ENCODE measurements around the gene LRRC74B.

The LRRC74B gene

DNA sequence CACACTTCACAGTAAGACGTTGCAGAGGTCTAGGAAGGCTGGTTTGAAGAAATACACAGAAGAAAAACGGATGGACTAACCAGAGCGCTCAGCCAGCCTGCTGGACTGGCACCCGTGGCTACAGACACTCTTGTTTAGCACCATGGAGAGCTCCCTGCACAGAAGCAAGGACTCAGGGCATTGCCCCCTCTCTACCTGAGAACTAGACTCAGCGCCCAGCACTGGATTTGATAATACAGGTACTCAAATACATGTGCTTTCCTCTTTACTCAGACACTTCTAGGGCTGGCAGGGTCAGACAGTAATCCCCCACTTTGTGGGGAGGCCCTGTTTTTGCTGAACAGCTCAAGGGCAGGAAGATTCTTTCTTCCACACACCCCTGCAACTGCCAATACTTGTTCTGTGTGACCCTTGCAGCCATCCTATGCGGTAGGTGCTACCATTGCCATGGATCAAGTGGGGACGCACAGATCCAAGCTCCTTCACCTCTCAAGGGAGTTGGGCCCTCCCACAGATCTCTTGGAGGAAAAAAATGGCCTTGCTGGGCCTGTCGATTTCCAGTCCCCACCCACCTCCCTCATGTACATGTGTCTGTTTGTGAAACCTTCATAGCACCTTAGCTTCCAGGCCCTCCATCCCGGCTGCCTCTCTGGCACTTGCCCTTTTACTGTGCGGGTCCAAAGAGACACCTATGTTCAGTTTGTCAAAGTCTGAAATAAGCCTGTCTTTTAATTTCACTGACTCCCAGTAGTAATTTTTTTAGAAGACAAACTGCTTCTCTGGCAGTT, 35.9 kb upstream of the LRRC74B start:
- no peak for DNase-seq (ENCODE audit: insufficient read length, low spot score)
- FAIRE-seq, result no peak
- TF ChIP-seq POLR2A (IDR thresholded peaks at IDR 0.05; ENCODE audit: low read depth, low read length), result no peak

DNA sequence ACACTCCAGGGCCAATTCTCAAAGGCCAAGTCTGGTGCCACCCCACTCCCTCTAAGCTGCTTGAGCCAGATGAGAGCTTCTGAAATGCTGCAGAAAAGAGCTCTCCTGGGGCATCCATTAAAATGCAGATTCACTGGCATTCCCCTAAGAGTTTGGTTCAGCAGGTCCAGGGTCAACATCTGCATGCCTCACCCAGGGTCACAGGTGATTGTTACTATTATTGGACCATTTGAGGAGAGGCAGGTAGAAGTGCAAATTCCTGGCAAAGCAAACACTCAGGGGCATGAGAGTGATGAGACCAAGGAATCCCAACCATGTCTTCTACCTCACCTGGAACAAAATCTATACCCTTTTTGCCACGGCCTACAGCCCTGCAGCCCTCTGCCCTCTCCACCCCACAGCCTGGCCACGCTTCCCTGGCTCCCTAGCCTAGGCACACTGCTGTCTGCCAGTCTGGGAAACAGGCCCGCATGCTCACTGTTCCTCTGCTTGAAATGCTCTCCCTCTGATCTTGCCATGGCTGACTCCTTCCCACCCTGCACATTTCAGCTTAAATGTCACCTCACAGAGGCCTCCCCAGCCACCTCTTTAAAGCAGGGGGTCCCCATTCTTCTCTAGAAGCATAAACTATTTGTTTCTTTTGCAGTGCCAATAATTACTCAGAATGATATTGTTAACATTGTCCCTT, 35.2 kb upstream of the LRRC74B start:
- TF ChIP-seq POLR2A (IDR thresholded peaks at IDR 0.05; ENCODE audit: low read depth, low read length), result no peak
- FAIRE-seq (no peak), DNase-seq (ENCODE audit: insufficient read length, low spot score) (no peak)

DNA sequence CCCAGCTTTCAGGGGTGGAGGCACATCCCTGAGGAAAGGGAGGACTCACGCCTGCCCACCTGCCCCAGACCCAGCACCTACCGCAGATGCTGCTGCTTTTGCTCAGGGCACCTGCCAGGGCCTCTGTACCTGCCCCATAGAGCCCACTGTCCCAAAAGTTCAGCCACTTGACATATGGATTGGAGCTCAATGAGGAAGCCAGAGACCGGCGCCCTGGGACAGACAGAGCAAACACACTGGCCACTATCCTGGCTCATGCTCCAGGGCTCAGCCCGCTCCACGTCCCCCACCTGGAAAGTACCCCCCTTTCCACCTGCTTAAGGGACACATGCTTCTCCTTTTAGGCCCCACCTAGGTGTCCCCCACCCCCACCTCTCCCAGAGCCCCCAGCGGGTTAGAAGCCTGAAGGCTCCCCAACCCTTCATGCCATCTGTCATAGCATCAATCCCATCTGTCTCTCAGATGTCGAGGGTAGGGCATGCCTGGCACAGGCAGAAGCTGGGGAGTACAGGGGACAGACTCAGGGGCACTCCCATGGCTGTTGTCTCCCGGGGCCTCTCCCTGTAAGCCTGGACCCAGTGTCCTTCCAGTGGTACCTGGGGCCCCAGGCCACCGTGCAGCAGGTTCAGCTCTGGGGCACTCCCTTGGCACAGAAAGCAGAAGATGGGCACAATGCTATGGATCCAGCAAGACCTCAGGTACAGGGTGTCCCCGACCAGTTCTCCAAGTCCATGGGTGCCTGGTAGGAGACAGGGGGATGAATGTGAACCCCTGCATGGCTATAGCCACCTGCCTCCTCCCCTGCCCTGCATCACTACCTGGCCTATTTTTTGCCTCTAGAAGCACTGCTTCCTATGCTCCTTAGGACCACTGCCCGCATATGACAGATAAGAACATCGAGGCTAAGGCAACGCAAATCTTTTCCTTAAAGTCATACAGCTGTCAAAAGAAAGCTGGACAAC, 33.0 kb upstream of the LRRC74B start:
- no peak for FAIRE-seq
- TF ChIP-seq POLR2A (IDR thresholded peaks at IDR 0.05; ENCODE audit: low read depth, low read length), result no peak
- DNase-seq (ENCODE audit: insufficient read length, low spot score), result no peak

DNA sequence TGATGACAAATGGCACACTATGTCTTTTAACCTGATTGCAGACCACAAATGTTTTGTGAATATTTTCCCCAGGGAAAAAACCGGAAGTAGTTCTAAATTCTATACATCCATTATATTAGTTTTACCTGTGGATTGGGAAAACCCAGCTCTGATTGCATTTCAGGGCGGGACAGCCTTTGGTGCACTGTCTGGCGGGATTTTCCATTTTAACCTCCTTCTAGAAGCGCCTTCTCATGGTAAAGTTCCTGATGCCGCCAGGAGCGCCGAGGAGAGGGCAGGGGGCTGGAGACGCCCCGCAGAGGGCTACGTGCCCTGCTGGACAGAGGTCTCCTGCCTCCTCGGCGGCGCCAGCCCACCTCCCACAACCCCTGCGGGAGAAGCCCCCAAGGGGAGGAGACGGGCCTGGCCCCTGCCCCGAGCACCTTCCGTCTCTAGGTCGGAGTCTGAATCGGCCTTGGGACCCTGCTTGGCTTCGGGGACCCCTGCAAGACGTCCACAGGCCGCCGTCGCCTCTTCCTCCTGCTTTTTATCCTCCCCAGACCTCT, 32.0 kb upstream of the LRRC74B start:
- DNase-seq (ENCODE audit: insufficient read length, low spot score) (no peak), FAIRE-seq (no peak)
- no peak for TF ChIP-seq POLR2A (IDR thresholded peaks at IDR 0.05; ENCODE audit: low read depth, low read length)

DNA sequence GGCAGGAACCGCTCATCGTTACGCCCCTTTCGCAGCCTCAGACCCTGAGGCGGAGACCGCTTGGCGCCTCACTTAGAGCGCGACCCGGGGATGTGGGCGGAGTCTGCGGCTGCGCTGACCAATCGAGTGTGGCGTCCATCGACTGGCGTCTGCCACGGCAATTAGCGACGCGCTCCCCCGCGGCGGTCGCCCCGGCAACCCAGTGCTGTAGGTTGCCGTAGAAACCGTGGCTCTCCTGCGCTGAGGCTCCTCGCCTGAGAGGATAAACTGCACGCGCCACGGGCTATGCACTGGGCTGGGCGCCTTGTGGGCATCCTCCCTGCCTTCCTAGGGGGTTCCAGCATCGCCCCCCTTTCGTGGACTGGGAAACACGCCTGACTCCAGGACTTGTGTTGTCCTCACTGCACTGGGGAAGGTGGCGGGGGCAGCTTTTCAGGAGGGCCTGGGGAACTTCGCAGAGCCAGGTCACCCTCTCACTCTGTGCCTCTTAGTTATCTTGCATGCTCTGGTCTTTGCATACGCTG, 31.5 kb upstream of the LRRC74B start:
- peak; percentile 45; the same call in 1 of the 2 replicates for TF ChIP-seq POLR2A (IDR thresholded peaks at IDR 0.05; ENCODE audit: low read depth, low read length)
- DNase-seq (ENCODE audit: insufficient read length, low spot score) (peak; percentile 59), FAIRE-seq (no peak)

DNA sequence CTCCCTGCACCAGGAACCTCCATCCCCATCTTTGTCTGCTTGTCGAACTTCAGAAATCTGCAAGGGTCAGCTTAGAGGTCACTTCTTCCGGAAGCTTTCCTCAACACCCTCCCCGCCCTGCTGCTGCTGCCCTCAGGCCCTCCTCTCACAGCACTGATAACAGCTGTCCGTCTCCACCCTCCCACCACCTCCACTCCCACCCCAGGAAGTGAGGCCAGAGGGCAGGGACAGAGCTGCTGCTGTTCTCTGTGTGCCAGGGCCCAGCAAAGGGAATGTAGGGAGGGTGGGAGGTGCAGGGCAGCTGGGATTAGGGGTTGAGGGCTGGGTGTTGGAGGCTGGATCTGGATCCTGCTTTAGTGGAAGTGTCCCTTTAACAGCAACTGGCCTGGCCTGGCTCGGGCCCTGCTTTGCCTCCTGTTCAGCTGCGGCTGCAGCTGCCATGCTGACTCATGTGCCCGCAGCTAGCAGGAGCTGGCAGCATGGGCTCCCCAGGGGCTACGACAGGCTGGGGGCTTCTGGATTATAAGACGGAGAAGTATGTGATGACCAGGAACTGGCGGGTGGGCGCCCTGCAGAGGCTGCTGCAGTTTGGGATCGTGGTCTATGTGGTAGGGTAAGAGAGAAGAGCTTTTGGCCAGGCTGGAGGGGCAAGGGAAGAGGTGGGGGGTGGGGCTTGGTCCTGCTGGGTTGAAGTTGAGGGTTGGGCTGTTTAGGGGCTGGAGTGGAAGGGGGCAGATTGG, 30.9 kb upstream of the LRRC74B start, which contains the start of gene P2RX6:
Gene P2RX6, plus strand, starts transcription at position 440 of the 740 bp plus-strand sequence. Its CDS starts 10 bp downstream, at position 450.
- FAIRE-seq (no peak), DNase-seq (ENCODE audit: insufficient read length, low spot score) (peak; percentile 26)
- peak; percentile 44; the same call in 1 of the 2 replicates for TF ChIP-seq POLR2A (IDR thresholded peaks at IDR 0.05; ENCODE audit: low read depth, low read length)

DNA sequence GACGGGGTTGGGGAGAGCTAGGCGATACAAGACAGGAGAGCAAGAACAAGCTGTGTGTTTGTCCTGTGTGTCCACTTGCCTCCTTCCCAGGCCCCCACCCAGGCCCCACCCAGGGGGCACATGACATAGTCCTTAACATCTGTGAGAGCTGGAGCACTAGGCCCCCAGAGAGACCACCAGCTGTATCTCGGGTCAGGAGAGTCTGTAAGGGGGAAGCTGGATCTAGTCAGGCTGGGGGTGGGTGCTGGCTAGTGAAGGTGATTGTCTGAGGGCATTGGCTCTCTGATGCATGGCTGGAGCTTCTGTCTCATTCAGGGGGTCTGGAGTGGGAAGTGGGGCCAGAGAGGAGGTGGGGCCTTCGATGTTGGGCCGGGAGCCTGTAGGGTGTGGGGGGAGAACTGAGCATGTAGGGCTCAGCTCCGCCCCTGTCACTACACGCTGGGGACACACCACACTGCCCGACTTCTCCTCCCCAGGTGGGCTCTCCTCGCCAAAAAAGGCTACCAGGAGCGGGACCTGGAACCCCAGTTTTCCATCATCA, 30.2 kb upstream of the LRRC74B start:
- no peak for TF ChIP-seq POLR2A (IDR thresholded peaks at IDR 0.05; ENCODE audit: low read depth, low read length)
- FAIRE-seq, result no peak
- no peak for DNase-seq (ENCODE audit: insufficient read length, low spot score)

DNA sequence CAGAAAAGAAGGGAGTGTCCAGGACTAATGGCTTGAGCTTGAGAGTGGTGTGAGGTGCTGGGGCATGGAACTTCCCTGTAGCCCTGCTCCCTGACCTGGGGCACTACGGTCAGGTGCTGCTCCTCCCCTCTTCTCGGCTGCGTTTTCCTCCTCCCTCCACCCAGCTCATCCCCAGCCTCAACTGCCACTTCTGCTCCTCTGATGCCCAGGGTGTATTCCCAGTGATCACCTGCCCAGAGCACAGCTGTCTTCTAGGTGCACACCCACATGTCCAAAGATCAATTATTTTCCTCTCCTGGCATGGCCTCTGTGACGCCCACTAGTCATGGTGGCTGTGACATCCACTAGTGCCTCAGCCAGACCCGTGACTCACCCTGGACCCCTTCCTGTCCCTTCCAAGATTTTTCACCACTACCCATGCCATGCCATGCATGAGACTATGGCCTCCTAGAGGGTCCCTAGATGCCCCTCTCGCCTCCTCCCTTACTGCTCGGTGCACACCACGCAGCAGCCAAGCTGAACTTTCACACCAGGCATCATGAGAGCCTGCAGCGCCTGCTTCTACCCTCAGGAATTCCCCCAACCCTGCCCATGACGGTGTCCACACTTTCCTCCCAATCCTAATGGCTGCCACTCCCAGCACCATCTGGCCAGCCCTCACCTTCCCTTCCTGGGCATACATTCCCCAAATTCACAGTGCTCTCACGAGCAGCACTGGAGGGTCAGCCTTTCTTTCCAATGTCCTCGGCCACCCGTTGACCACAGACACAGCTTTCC, 28.9 kb upstream of the LRRC74B start:
- no peak for TF ChIP-seq POLR2A (IDR thresholded peaks at IDR 0.05; ENCODE audit: low read depth, low read length)
- FAIRE-seq (no peak), DNase-seq (ENCODE audit: insufficient read length, low spot score) (no peak)

DNA sequence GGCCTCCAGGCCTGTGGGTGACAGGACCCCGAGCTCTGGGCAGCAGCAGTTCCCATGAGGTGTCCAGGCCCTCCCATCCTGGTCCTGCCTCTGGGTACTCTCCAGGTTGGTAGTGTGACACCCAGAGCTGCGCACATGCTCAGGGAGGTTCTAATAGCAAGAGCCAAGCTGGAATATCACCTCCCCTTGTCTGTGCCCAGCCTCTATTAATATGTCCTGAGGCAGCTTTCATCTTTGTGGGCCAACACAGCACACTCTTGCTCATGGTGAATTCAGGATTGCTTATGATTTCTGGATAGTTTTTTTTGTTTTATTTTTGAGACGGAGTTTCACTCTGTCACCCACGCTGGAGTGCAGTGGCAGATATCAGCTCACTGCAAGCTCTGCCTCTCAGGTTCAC, 27.4 kb upstream of the LRRC74B start:
- TF ChIP-seq POLR2A (IDR thresholded peaks at IDR 0.05; ENCODE audit: low read depth, low read length), result no peak
- FAIRE-seq (no peak), DNase-seq (ENCODE audit: insufficient read length, low spot score) (no peak)

DNA sequence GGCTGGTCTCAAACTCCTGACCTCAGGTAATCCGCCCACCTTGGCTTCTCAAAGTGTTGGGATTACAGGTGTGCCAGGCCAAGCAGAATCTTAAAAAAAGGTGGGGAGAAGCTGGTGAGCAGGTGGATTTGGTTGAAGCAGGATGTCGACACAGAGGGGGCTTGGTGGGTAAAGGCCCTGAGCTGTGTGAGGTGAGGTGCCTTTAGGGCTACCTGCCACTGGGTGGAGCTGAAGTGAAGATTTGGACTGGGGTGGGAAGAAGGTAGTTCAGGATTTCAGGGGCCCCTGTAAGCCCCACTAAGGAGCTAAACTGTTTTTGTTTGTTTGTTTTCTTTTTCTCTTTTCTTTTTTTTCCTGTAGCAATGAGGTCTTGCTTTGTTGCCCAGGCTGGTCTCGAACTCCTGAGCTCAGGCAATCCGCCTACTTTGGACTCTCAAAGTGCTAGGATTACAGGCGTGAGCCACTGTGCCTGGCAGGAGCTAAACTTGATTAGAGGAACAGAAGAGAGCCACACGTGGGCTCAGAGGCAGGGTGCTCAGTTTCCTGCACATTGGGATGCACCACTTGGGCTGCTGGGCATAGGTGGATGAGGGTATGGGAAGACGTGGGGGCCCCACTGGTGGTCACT, 24.8 kb upstream of the LRRC74B start:
- DNase-seq (ENCODE audit: insufficient read length, low spot score), result no peak

DNA sequence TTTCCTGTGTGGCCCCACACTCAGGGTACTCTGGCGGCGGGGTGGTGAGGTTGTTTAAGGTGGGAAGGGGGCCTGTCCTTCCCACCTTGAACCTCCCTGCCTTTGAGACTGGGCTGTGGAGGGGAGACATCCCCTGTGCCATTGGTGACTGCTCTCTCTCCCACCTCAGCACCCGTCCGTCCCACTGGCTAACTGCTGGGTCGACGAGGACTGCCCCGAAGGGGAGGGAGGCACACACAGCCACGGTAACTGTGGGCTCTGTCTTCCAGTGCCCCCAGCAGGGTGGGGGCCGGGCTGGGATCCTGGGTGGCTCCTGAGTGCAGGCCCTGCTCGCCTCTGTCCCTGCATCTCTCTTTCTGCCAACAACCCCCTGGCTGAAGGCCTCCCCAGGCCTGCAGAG, 23.2 kb upstream of the LRRC74B start:
- no peak for DNase-seq (ENCODE audit: insufficient read length, low spot score)
- no peak for FAIRE-seq
- no peak for TF ChIP-seq POLR2A (IDR thresholded peaks at IDR 0.05; ENCODE audit: low read depth, low read length)

More for the DNA sequence above, 24.8 kb upstream of the LRRC74B start:
- FAIRE-seq, result no peak
- TF ChIP-seq POLR2A (IDR thresholded peaks at IDR 0.05; ENCODE audit: low read depth, low read length), result no peak
